ENCODE data around the gene LGI4.
"Not testable (repeated sequence)": the region's sequence is repeated elsewhere in the genome, so short reads cannot be mapped to it uniquely, and the experiment has no call there.

The LGI4 gene

GRCh38 chr19:35140962-35141836 is 6.3 kb upstream of the LGI4 start:
- peak; percentile 87 to 88 for DNase-seq

DNA sequence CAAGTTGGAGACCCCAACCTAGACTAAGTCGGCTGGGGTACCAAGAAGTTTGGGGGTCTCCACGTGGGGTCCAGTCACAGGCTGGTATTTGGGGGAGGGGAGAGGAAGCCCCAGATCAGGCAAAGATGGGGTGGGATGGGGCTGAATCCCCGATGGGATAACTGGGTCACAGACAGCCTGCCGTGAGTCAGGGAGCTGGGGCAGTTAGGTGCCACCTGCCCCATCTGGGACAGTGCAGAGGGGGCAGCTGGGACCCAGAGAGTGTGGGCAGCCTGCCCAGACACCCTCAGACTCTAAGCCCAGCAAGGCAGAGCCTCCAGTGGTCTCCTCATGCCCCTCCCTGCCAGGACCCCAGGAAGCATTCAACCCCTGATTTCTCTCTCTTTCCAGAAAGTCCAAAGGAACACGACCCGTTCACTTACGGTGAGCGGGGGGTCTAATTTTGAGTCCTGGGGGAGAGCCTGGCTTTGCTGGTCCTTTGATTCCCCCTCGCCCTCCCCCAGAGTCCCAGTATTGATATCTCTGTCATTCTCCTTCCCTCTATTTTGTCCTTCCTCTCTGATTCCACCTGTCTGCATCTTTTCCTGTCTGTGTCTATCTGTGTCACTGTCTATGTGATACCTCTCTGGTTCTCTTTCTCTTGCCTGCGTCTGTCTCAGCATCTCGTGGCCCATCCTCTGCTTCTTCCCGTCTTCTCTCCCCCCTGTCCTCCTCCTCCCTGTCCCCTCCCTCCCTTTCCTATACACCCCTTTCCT is 5.5 kb upstream of the LGI4 start:
- DNase-seq: no peak

- no peak for DNase-seq
These were observed 3.5 kb upstream of the LGI4 start, which contains the start of gene FXYD1 for GRCh38 chr19:35138305-35138892. TSS of gene FXYD1 (plus strand) at chr19:35138824. CDS start at chr19:35140080, 1,256 bp downstream.

DNA sequence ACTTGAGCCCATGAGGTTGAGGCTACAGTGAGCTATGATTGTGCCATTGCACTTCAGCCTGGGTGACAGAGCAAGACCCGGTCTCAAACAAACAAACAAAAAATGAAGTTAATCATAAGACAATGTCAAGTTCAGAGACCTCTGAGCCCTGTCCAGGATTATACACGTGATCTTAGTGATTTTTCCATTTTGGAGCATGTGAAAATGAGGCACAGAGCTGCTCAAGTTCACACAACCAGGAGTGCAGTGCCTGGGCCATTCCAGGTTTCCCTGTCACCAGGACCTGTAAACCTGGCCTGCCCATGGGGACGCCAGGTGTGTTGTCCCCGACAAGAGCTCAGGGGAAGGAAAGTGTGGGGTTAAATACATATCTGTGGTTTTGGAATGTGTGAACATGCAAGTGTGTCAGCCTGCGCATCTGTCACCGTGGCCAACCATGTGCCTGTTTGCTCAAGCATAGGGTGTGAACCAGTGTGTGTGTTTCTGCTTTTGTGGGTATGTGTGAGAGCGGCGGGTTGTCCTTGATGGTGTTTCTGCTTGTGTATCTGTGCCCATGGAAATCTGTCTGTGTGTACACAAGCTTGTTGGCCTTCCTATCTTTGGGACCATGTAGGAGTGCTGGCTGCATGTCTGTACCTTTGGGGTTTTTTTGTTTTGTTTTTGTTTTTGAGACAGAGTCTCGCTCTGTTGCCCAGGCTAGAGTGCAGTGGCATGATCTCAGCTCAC is 2.3 kb upstream of the LGI4 start:
- no peak for DNase-seq

GRCh38 chr19:35136231-35136630 is 1.4 kb upstream of the LGI4 start:
- DNase-seq: no peak

GRCh38 chr19:35135389-35135909 is 590 bp upstream of the LGI4 start:
- peak; percentile 42 to 59 for DNase-seq

GRCh38 chr19:35133826-35134225 is 1.0 kb downstream of the LGI4 start:
- no peak for DNase-seq

DNA sequence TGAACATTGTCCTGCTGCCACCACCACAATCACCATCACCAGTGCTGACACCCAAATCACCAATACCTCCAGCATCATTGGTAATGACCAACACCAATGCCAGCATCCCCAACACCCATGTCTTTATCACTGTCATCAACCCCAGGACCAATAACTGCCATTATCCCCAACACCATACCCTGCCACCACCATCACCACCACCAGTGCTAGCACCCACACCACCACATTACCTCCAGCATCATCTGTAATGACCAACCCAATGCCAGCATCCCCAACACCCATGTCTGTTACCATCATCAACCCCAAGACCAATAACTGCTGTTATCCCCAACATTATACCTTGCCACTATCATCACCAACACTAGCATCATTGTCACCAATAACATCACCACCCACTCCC is 2.6 kb downstream of the LGI4 start:
- DNase-seq: no peak

GRCh38 chr19:35130761-35131720 is 3.8 kb downstream of the LGI4 start:
- DNase-seq: no peak

- not testable (repeated sequence) for DNase-seq
These were observed 5.1 kb downstream of the LGI4 start for GRCh38 chr19:35129724-35130274.

- no peak for DNase-seq
These were observed 6.3 kb downstream of the LGI4 start for GRCh38 chr19:35128398-35129057.

- no peak for DNase-seq
These were observed 7.0 kb downstream of the LGI4 start for GRCh38 chr19:35127871-35128270.

GRCh38 chr19:35126624-35126959 is 8.3 kb downstream of the LGI4 start:
- no peak for DNase-seq

DNA sequence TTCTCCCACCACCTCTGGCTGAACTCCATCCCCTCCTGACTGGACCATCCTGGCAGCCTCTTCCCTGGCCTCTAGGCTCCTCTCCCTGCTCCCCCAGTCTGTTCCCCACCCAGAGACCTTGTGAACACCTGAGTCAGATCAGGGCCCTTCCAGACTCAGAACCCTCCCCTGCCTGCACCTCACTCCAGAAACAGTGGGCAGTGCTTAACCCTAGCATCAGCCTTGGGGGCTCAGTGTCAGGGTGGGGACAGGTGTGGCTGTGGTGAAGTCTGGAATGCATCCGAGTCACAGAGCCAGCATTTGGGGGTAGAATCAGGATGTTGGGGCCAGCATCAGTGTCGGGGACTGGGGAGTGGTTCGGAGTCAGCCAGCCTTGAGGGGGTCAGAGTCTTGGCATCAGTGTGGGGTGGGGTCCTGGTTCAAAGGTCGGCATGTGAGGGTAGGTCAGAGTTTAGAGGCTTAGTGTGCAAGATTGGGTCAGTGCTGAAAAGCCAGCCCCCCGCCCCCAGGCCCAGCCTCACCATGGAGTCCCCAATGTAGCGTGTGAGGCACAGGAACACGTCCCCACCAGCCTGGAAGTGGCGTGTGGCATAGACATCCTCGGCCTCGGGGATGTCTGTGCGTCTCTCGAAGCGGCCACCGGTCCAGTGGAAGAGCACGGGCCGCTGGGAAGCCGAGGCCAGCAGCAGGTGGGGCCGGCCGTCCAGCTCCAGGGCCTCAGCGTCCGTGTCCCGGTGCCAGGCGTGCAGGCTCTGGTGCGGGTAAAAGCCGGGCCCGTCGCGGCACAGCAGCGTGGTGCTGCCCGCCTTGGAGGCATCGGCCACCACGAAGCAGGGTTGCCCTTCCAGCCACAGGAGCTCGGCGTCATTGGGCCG is 8.9 kb downstream of the LGI4 start:
- no peak for DNase-seq

GRCh38 chr19:35125270-35125717 is 9.6 kb downstream of the LGI4 start:
- DNase-seq: no peak

GRCh38 chr19:35124098-35125060 is 10.5 kb downstream of the LGI4 start:
- peak; percentile 51 to 54 for DNase-seq

DNA sequence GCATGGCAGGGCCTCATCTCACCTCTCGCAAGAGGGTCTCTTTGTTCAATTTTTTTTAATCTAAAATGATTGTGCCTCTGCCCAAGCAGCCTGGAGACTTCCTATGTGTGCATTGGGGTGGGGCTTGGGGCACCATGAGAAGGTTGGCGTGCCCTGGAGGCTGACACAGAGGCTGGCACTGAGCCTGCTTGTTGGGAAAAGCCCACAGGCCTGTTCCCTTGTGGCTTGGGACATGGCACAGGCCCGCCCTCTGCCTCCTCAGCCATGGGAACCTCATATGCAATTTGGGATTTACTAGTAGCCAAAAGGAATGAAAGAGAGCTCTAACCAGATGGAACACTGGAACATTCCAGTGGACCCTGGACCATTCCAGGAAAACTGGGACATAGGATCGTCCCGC is 11.3 kb downstream of the LGI4 start:
- no peak for DNase-seq
